Neural cell (in vitro differentiated cells): ENCODE data around the gene IL17REL. TPM values are rescaled to one million over a fixed set of nuclear protein-coding genes. Genes with fewer than 3 reads are reported as not detected.

ENCODE experiments used
- H2AFZ ChIP-seq: fragments of 200-600, 300-800 bp; sonication (generic), shearing (Covaris generic); 2 replicates; pipeline ENCODE4 v1.6.0; 2014; ENCODE audit warnings: low read depth, mild to moderate bottlenecking, antibody characterized with exemption, low read length, moderate library complexity
- H3F3A ChIP-seq: fragments of 200-600 bp; shearing (Covaris generic); 2 replicates; pipeline ENCODE4 v1.6.1; 2016; ENCODE audit warnings: mild to moderate bottlenecking, moderate library complexity, mixed read lengths, antibody characterized with exemption, low read length; ENCODE audit not compliant: insufficient read depth, poor library complexity, severe bottlenecking
- H3K27ac ChIP-seq: fragments of 200-600, 300-800 bp; sonication (generic), shearing (Covaris generic); 2 replicates; pipeline ENCODE4 v1.5.1; 2014; ENCODE audit warnings: mild to moderate bottlenecking, low read length, moderate library complexity
- H3K27me3 ChIP-seq: fragments of 300-800, 200-600 bp; sonication (generic), shearing (Covaris generic); 2 replicates; pipeline ENCODE4 v1.6.0; 2014; ENCODE audit warnings: mild to moderate bottlenecking, low read depth, low read length, moderate library complexity; ENCODE audit not compliant: insufficient read depth
- H3K36me3 ChIP-seq: fragments of 300-800, 200-600 bp; sonication (generic), shearing (Covaris generic); 2 replicates; pipeline ENCODE4 v1.5.1; 2014; ENCODE audit warnings: mild to moderate bottlenecking, antibody characterized with exemption, low read length, moderate library complexity; ENCODE audit not compliant: insufficient read depth
- H3K4me2 ChIP-seq: fragments of 300-800, 200-600 bp; sonication (generic), shearing (Covaris generic); 2 replicates; pipeline ENCODE4 v1.6.0; 2014; ENCODE audit warnings: mild to moderate bottlenecking, low read length
- H3K4me3 ChIP-seq: fragments of 300-800, 200-600 bp; sonication (generic), shearing (Covaris generic); 2 replicates; pipeline ENCODE4 v1.5.1; 2014; ENCODE audit warnings: mild to moderate bottlenecking, low read length, moderate library complexity
- H3K79me2 ChIP-seq: fragments of 200-600 bp; shearing (Covaris generic); replicated peaks from 2 replicates; pipeline ENCODE4 v1.6.0; 2014; ENCODE audit warnings: mild to moderate bottlenecking, low read length, moderate library complexity; ENCODE audit not compliant: insufficient read depth
- H3K9ac ChIP-seq: fragments of 300-800, 200-600 bp; sonication (generic), shearing (Covaris generic); 2 replicates; pipeline ENCODE4 v1.6.1; 2016; ENCODE audit warnings: mild to moderate bottlenecking, low read length, mixed read lengths
- H3K9me2 ChIP-seq: fragments of 200-600 bp; shearing (Covaris generic); 2 replicates; pipeline ENCODE4 v1.6.1; 2016; ENCODE audit warnings: mild to moderate bottlenecking, low read length, mixed read lengths; ENCODE audit not compliant: insufficient read depth
- H3K9me3 ChIP-seq: fragments of 200-600, 300-800 bp; sonication (generic), shearing (Covaris generic); 2 replicates; pipeline ENCODE4 v1.6.1; 2016; ENCODE audit warnings: mild to moderate bottlenecking, mixed run types, low read length, moderate library complexity, mixed read lengths
- H4K20me1 ChIP-seq: fragments of 200-600 bp; shearing (Covaris generic); 2 replicates; pipeline ENCODE4 v1.6.1; 2016; ENCODE audit warnings: mild to moderate bottlenecking, mixed run types; ENCODE audit not compliant: insufficient read depth
- EP300 ChIP-seq: fragments of 450-650 bp; conservative IDR thresholded peaks from 2 replicates; pipeline ENCODE4 v1.6.1; 2014; ENCODE audit warnings: antibody characterized with exemption, mild to moderate bottlenecking, moderate library complexity; ENCODE audit not compliant: poor library complexity, severe bottlenecking
- EZH2 ChIP-seq: fragments of 200-600, 300-800 bp; shearing (Covaris generic), sonication (generic); IDR thresholded peaks from 2 replicates; pipeline ENCODE4 v1.6.1; 2014; ENCODE audit warnings: antibody characterized with exemption, low read length, borderline replicate concordance, mild to moderate bottlenecking; ENCODE audit not compliant: insufficient read depth, poor library complexity, severe bottlenecking
- MXI1 ChIP-seq: fragments of 450-650 bp; conservative IDR thresholded peaks from 2 replicates; pipeline ENCODE4 v1.6.1; 2014; ENCODE audit warnings: antibody characterized with exemption, mild to moderate bottlenecking; ENCODE audit not compliant: poor library complexity, severe bottlenecking
- POLR2AphosphoS5 ChIP-seq: IDR thresholded peaks from 2 replicates; pipeline ENCODE4 v1.6.1; 2012
- RAD21 ChIP-seq: fragments of 450-650 bp; conservative IDR thresholded peaks from 2 replicates; pipeline ENCODE4 v1.6.1; 2014; ENCODE audit warnings: antibody characterized with exemption, mild to moderate bottlenecking, moderate library complexity
- SMC3 ChIP-seq: fragments of 450-650 bp; conservative IDR thresholded peaks from 2 replicates; pipeline ENCODE4 v1.6.1; 2014; ENCODE audit warnings: antibody characterized with exemption, mild to moderate bottlenecking, moderate library complexity; ENCODE audit not compliant: poor library complexity
- TAF1 ChIP-seq: IDR thresholded peaks from 2 replicates; pipeline ENCODE4 v1.6.1; 2012; ENCODE audit warnings: low read depth
- polyA plus RNA-seq: library from polyadenylated mRNA; depleted of rRNA; stranded (reverse); fragments of >200 nt; gene quantifications from 2 replicates; pipeline ENCODE4 v1.2.3, GENCODE V29; 2014
- TF ChIP-seq, protein P1 (sequence below): IDR thresholded peaks from 2 replicates; pipeline ENCODE4 v1.6.1; 2012; ENCODE audit warnings: borderline replicate concordance
- TF ChIP-seq, protein P2 (sequence below): fragments of 450-650 bp; IDR thresholded peaks from 2 replicates; pipeline ENCODE4 v1.5.1; 2014; ENCODE audit warnings: antibody characterized with exemption, mild to moderate bottlenecking, moderate library complexity; ENCODE audit not compliant: poor library complexity, severe bottlenecking

IL17REL gene
- polyA plus RNA-seq, 1 donor from 2014 or later = not detected

DNA sequence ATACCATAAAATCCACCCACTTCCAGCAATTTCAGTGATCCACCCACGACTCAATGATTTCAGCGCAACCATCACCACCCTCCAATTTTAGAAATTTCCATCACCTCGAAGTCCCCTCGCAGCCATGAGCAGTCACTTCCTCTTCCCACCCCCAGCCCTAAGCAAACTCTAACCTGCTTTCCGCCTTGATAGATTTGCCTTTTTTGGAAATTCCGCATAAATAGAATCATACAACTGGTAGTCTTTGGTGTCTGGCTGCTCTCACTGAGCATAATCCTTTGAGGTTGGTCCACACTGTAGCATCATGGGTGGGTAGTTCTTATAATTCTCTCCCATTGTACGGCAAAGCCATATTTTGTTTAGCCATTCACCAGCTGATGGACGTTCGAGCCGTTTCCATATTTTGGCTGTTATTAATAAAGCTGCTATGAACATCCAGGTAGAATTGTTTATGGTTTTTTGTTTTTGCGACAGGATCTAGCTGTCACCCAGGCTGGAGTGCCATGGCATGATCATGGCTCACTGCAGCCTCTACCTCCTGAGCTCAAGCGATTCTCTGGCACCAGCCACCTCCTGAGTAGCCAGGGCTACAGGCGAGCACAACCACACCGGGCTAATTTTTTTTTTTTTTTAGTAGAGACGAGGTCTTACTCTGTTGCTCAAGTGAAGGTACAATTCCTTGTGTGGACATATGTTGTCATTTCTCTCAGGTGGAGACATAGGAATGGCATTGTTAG is 36.0 kb downstream of the IL17REL start:
- H4K20me1 ChIP-seq = no peaks in the 10 kb centered on the region
- H3K27me3 ChIP-seq = peaks cover 15% of the 10 kb centered on the region
- H3K9me2 ChIP-seq = no peaks in the 10 kb centered on the region
- no peak for TF ChIP-seq EP300
- TF ChIP-seq SMC3 = no peak
- TF ChIP-seq TAF1 = no peak
- TF ChIP-seq, protein P1, sequence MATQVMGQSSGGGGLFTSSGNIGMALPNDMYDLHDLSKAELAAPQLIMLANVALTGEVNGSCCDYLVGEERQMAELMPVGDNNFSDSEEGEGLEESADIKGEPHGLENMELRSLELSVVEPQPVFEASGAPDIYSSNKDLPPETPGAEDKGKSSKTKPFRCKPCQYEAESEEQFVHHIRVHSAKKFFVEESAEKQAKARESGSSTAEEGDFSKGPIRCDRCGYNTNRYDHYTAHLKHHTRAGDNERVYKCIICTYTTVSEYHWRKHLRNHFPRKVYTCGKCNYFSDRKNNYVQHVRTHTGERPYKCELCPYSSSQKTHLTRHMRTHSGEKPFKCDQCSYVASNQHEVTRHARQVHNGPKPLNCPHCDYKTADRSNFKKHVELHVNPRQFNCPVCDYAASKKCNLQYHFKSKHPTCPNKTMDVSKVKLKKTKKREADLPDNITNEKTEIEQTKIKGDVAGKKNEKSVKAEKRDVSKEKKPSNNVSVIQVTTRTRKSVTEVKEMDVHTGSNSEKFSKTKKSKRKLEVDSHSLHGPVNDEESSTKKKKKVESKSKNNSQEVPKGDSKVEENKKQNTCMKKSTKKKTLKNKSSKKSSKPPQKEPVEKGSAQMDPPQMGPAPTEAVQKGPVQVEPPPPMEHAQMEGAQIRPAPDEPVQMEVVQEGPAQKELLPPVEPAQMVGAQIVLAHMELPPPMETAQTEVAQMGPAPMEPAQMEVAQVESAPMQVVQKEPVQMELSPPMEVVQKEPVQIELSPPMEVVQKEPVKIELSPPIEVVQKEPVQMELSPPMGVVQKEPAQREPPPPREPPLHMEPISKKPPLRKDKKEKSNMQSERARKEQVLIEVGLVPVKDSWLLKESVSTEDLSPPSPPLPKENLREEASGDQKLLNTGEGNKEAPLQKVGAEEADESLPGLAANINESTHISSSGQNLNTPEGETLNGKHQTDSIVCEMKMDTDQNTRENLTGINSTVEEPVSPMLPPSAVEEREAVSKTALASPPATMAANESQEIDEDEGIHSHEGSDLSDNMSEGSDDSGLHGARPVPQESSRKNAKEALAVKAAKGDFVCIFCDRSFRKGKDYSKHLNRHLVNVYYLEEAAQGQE = no peak
- no peak for TF ChIP-seq POLR2AphosphoS5
- no peak for TF ChIP-seq MXI1
- H3K79me2 ChIP-seq = no peaks in the 10 kb centered on the region
- no peak overlapping the region for H2AFZ ChIP-seq
- H3K9me3 ChIP-seq = peaks cover 6% of the 10 kb centered on the region
- no peak overlapping the region for H3K4me2 ChIP-seq
- no peak overlapping the region for H3K4me3 ChIP-seq
- no peaks in the 10 kb centered on the region for H3F3A ChIP-seq
- no peak overlapping the region for H3K9ac ChIP-seq
- no peak overlapping the region for H3K27ac ChIP-seq
- no peaks in the 10 kb centered on the region for H3K36me3 ChIP-seq

DNA sequence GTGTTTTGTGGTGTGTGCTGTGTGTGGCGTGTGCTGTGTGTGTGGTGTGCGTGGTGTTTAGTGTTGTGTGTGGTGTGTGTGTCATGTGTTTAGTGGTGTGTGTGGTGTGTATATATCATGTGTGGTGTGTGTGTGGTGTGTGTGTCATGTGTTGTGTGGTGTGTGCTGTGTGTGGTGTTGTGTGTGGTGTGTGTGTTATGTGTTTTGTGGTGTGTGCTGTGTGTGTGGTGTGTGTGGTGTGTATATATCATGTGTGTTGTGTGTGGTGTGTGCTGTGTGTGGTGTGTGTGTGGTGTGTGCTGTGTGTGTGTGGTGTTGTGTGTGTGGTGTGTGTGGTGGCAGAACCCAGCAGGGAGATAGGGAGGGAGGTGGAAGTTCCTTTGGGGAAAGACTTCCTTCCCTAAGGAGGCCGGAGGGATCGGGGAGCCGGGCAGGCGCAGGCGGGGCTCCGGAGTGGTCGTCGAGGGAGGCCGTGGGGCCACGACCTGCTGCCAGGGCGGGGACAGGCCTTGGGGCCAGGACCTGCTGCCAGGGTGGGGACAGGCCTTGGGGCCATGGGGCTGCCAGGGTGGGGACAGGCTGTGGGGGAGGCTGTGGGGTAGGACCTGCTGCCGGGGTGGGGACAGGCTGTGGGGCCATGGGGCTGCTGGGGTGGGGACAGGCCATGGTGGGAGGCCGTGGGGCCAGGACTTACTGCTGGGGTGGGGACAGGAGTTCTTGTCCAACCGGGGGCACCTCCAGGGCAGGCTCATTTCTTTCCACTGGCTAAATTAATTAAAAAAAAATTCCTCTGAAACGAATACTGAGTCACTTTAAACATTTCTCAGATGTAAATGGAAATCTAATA is 36.8 kb downstream of the IL17REL start:
- no peak overlapping the region for H3K27ac ChIP-seq
- peaks cover 23% of the 10 kb centered on the region for H3K27me3 ChIP-seq
- H3K79me2 ChIP-seq = no peaks in the 10 kb centered on the region
- H3K9me3 ChIP-seq = peaks cover 6% of the 10 kb centered on the region
- H3K4me2 ChIP-seq = no peak overlapping the region
- TF ChIP-seq, protein P1 = no peak
- TF ChIP-seq EP300 (no peak), SMC3 (no peak), POLR2AphosphoS5 (no peak), RAD21 (no peak), EZH2 (no peak), MXI1 (no peak), TAF1 (no peak)
- TF ChIP-seq, protein P2, sequence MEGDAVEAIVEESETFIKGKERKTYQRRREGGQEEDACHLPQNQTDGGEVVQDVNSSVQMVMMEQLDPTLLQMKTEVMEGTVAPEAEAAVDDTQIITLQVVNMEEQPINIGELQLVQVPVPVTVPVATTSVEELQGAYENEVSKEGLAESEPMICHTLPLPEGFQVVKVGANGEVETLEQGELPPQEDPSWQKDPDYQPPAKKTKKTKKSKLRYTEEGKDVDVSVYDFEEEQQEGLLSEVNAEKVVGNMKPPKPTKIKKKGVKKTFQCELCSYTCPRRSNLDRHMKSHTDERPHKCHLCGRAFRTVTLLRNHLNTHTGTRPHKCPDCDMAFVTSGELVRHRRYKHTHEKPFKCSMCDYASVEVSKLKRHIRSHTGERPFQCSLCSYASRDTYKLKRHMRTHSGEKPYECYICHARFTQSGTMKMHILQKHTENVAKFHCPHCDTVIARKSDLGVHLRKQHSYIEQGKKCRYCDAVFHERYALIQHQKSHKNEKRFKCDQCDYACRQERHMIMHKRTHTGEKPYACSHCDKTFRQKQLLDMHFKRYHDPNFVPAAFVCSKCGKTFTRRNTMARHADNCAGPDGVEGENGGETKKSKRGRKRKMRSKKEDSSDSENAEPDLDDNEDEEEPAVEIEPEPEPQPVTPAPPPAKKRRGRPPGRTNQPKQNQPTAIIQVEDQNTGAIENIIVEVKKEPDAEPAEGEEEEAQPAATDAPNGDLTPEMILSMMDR = no peak
- H2AFZ ChIP-seq = no peak overlapping the region
- H3K9ac ChIP-seq = no peak overlapping the region
- no peak overlapping the region for H3K4me3 ChIP-seq
- H3F3A ChIP-seq = no peaks in the 10 kb centered on the region
- no peaks in the 10 kb centered on the region for H4K20me1 ChIP-seq
- H3K36me3 ChIP-seq = no peaks in the 10 kb centered on the region
- H3K9me2 ChIP-seq = no peaks in the 10 kb centered on the region
